ENCODE data around the gene RAD51B. TPM values are rescaled to one million over a fixed set of nuclear protein-coding genes. Genes with fewer than 3 reads are reported as not detected.

RAD51B gene
- polyA plus RNA-seq, 1 experiment: 6.6 TPM

GRCh38 chr14:68550338-68550715, 730.7 kb downstream of the RAD51B start:
- H3K27ac ChIP-seq (ENCODE audit: low read depth, low read length): peak overlapping the region; percentile 25
- CTCF ChIA-PET: no interaction called here
- POLR2A ChIA-PET: no interaction called here

GRCh38 chr14:68551045-68551683, 731.6 kb downstream of the RAD51B start:
- Histone ChIP-seq H3K27ac (ENCODE audit: low read depth, low read length) (no peak overlapping the region), H3K27me3 (ENCODE audit: control insufficient read depth, insufficient read depth, low read length) (no peaks in the 10 kb centered on the region), H3K9me3 (ENCODE audit: control insufficient read depth, insufficient read depth, low read length) (no peaks in the 10 kb centered on the region), H3K4me3 (ENCODE audit: low read depth, low read length) (no peak overlapping the region)
- CTCF ChIA-PET: no interaction called here
- DNase-seq (ENCODE audit: low read depth, low spot score): no peak
- no peak for TF ChIP-seq CTCF (IDR thresholded peaks at IDR 0.05; ENCODE audit: low read depth, low read length)
- POLR2A ChIA-PET: no interaction called here

More at GRCh38 chr14:68550338-68550715, 730.7 kb downstream of the RAD51B start:
- DNase-seq (ENCODE audit: low read depth, low spot score): no peak
- H3K9me3 ChIP-seq (ENCODE audit: control insufficient read depth, insufficient read depth, low read length): no peaks in the 10 kb centered on the region
- TF ChIP-seq CTCF (IDR thresholded peaks at IDR 0.05; ENCODE audit: low read depth, low read length): no peak
- no peak overlapping the region for H3K4me3 ChIP-seq (ENCODE audit: low read depth, low read length)
- H3K27me3 ChIP-seq (ENCODE audit: control insufficient read depth, insufficient read depth, low read length): no peaks in the 10 kb centered on the region

- no peaks in the 10 kb centered on the region for H3K27me3 ChIP-seq (ENCODE audit: control insufficient read depth, insufficient read depth, low read length)
- H3K4me3 ChIP-seq (ENCODE audit: low read depth, low read length): no peak overlapping the region
- CTCF ChIA-PET: no interaction called here
- TF ChIP-seq CTCF (IDR thresholded peaks at IDR 0.05; ENCODE audit: low read depth, low read length): no peak
- DNase-seq (ENCODE audit: low read depth, low spot score): no peak
- H3K27ac ChIP-seq (ENCODE audit: low read depth, low read length): no peak overlapping the region
- POLR2A ChIA-PET: no interaction called here
- no peaks in the 10 kb centered on the region for H3K9me3 ChIP-seq (ENCODE audit: control insufficient read depth, insufficient read depth, low read length)
Observed at GRCh38 chr14:68552075-68552474, 732.5 kb downstream of the RAD51B start.

- no peak for DNase-seq (ENCODE audit: low read depth, low spot score)
- no peak overlapping the region for H3K27ac ChIP-seq (ENCODE audit: low read depth, low read length)
- no peaks in the 10 kb centered on the region for H3K9me3 ChIP-seq (ENCODE audit: control insufficient read depth, insufficient read depth, low read length)
Observed at GRCh38 chr14:68552602-68553001, 733.0 kb downstream of the RAD51B start.

GRCh38 chr14:68553311-68553710, 733.7 kb downstream of the RAD51B start:
- no peaks in the 10 kb centered on the region for H3K27me3 ChIP-seq (ENCODE audit: control insufficient read depth, insufficient read depth, low read length)
- no peak overlapping the region for H3K27ac ChIP-seq (ENCODE audit: low read depth, low read length)
- POLR2A ChIA-PET: no interaction called here
- CTCF ChIA-PET: interaction anchor here (1.3 kb wide), 1 partner anchor 236 kb away, joined by 3 read pairs; no protein-coding TSS in a partner anchor
- TF ChIP-seq CTCF (IDR thresholded peaks at IDR 0.05; ENCODE audit: low read depth, low read length): no peak
- no peak for DNase-seq (ENCODE audit: low read depth, low spot score)
- no peaks in the 10 kb centered on the region for H3K9me3 ChIP-seq (ENCODE audit: control insufficient read depth, insufficient read depth, low read length)
- H3K4me3 ChIP-seq (ENCODE audit: low read depth, low read length): no peak overlapping the region

More at GRCh38 chr14:68552602-68553001, 733.0 kb downstream of the RAD51B start:
- TF ChIP-seq CTCF (IDR thresholded peaks at IDR 0.05; ENCODE audit: low read depth, low read length): no peak
- no peak overlapping the region for H3K4me3 ChIP-seq (ENCODE audit: low read depth, low read length)
- POLR2A ChIA-PET: no interaction called here
- H3K27me3 ChIP-seq (ENCODE audit: control insufficient read depth, insufficient read depth, low read length): no peaks in the 10 kb centered on the region
- CTCF ChIA-PET: no interaction called here

Measured in AG04450 (cell line).